Umbilical cord (tissue), 2 donors: Measurements from ENCODE around the gene INSR. TPM values are rescaled to one million over a fixed set of nuclear protein-coding genes. Genes with fewer than 3 reads are reported as not detected.
"Not testable (repeated sequence)": the region's sequence is repeated elsewhere in the genome, so short reads cannot be mapped to it uniquely, and the experiment has no call there.

Source experiments
- DNase-seq: peaks from one replicate; pipeline ENCODE4 v3.0.0-alpha.2; 2015; ENCODE audit warnings: low spot score
- total RNA-seq: library from RNA; depleted of rRNA; stranded (reverse); fragments of >200 nt; gene quantifications from one replicate; pipeline ENCODE4 v1.2.3, GENCODE V29; 2014; ENCODE audit warnings: low replicate concordance; ENCODE audit not compliant: insufficient read depth

Gene INSR
- total RNA-seq, 1 donor from 2014 or later: 36.8 TPM

DNA sequence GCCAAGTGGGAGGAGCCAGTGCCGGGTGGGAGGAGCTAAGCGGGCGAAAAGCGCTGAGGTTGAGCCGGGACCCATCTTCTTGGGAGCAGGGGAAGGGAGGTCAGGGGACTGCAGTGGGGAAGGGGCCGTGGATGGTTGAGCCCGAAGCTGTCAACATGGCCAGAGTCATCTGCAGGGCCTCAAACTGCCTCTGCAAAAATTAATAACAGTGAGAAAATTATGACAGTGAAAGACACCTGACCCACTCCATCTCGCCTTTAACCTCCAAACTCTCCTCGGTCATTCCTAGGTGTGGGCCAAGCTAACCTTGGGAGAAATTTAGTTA is 194.7 kb downstream of the INSR start:
- DNase-seq: no peak

DNA sequence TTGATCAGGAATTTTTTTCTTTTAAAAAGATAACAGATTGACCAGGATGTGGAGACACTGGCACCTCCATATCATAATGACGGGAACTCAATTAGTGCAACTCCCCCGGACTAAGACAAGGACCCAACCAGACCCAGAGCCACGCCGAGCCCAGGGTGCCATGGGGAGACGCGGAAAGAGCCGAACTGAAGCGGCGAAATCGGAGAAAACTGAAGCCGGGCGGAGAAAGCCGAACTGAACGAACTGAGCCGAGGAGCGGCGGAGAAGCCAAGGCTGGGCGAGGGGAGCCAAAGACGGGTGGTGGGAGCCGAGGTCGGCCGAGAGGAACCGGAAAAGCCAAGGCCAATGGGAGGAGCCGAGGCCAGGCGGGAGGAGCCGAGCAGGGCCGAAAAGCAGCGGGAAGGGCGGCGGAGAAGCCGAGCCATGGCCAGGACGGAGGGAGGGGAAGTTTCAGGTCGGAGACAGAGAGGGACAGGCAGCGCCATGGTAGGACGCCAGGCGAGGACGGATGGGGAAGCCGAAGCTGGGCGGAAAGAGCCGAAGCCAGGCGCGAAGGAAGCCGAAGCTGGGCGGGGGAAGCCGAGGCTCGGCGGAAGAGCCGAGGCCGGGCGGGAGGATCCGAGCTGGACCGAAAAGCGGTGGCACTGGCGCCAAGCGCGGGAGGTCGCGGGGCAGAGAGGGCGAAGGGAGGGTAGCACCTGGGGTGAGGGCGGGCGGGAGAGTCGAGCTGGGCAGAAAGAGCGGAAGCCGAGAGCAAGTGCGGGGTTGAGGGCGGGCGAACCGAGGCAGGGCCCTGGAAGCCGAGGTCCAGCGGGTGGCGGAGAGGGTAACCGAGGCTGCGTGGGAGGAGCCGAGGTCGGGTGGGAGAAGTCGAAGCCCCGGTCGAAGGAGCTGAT is 195.3 kb downstream of the INSR start:
- peak; percentile 97 for DNase-seq

DNA sequence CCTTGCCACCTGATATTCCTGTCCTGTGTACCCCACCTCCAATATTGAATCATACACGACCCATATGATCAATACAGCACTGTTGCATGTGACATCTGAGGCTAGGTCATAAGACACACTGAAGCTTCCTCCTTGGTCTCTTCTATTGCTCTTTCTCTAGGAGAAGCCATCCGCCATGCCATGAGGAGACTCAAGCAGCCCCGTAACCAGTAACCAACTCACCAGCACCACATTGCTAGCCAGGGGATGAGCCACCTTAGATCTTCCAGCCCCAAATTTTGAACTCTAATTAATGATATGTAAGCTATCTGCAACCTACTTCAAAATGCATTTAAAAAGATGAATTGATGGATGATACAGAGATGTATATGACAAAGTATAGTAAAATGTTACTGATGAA is 196.1 kb downstream of the INSR start:
- no peak for DNase-seq

DNA sequence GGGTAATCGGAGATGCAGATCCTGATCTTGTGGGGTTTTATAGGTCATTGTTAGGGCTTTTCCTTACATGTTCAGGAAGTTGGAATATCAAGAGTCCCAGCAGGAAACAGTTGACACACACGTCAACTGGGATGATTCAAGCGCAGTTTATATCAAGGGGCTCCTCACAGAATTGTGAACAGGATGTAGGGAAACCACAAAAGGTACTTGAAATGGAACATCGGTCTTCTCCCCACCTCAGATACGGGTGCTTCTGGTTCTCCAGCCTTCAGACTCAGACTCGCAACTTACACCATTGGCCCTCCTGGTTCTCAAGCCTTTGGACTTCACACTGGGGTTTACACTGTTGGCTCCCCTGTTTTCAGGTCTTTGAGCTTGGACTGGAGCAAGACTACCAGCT is 205.2 kb downstream of the INSR start:
- DNase-seq: no peak

DNA sequence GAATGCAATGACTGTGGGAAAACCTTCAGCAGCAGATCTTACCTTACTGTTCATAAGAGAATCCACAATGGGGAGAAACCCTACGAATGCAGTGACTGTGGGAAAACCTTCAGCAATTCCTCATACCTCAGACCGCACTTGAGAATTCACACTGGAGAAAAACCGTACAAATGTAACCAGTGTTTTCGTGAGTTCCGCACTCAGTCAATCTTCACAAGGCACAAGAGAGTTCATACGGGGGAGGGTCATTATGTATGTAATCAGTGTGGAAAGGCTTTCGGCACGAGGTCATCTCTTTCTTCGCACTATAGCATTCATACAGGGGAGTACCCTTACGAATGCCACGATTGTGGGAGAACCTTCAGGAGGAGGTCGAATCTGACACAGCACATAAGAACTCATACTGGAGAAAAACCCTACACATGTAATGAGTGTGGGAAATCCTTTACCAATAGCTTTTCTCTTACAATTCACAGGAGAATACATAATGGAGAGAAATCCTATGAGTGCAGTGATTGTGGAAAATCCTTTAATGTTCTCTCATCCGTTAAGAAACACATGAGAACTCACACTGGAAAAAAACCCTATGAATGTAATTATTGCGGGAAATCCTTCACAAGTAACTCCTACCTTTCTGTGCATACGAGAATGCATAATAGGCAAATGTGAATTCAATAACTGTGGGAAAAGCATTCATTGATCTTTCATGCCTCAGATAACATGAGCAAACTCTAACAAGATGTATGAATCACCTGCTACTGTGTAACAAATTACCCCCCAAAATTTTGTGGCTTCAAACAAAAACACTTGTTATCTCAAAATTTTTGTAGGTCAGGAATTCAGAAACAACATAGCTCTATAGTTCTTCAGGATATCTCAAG is 210.9 kb downstream of the INSR start:
- DNase-seq: no peak

DNA sequence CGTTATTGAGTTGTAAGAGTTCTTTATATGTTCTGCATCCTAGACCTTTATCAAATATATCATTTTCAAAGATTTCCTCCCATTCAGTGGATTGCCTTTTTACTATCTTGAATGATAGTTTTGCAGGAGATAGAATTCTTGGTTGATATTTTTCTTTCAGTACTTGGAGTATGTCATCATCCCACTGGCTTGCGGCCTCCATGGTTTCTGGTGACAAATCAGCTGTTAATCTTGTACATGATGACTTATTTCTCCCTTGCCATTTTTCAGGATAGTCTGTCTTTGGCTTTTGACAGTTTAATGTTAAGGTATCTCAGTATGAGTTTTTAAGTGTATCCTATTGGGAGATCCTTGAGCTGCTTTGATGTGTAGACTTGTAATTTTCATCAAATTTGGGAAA is 216.2 kb downstream of the INSR start:
- DNase-seq: no peak

DNA sequence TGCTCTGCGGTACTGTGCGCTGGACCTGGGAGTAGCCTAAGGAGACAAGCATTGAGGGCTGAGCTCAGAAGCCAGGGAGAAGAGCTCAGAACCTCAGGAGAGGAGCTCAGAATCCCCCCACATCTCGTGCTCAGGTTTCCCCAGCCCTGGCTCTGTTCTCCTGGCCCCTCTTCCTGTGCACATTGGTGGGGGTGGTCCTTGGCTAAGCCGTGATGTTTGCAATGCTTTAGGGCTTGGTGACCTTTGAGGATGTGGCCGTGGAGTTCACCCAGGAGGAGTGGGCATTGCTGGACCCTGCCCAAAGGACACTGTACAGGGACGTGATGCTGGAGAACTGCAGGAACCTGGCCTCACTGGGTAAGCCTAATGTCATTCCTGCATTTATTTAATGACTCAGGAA is 218.1 kb downstream of the INSR start:
- DNase-seq: no peak

DNA sequence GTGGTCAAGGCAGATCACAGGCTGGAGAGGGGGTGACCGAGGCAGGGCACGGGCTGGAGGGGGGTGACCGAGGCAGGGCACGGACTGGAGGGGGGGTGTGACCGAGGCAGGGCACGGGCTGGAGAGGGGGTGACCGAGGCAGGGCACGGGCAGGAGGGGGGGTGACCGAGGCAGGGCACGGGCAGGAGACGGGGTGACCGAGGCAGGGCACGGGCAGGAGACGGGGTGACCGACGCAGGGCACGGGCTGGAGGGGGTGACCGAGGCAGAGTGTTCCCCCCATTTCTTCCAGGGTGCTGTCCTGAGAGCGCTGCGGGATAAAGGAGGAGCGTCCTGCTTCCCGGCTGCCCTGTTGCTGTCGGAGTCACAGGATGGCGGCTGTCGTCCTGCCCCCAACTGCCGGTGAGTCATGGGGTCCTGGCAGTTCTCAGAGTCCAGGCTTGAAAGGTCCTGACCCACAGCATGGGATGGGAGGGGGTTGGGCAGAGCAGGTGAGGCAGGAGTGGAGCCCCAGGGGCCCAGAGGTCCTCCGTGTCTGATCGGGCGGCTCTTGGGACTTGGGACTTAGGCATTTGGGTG is 219.4 kb downstream of the INSR start:
- DNase-seq: no peak

DNA sequence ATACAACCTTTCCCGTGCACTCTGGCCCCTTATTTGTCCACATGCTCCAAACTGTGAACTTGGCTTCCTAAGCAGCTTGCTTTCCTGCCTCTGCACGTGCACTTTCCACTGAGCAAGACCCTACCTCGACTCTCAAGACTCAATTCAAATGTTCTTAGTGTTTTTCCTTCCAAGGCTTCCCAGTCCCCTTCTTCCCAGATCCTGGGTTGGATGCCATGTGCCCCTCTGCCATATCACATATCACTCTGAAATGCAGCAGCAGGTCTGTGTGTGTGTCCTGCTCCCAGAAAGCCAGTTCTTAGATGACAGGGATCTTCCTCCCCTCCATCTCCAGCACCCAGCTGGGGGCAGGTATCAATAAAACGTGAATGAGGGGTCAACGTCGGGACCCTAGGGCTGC is 221.7 kb downstream of the INSR start:
- DNase-seq: no peak

DNA sequence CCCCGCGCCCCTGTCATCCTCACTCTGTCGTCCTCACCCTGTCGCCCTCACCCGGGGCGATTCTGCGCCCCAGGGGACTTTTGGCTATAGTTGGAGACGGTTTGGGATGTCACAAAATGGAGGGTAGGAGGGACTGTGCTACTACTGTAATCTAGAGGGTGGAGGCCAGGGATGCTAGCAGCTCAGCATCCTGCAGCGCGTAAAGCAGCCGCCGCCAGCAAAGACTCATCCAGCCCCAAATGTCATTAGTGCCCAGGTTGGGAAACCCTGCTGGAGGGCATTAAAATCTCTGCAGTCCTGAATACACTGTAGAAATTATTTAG is 224.3 kb downstream of the INSR start:
- DNase-seq: no peak

DNA sequence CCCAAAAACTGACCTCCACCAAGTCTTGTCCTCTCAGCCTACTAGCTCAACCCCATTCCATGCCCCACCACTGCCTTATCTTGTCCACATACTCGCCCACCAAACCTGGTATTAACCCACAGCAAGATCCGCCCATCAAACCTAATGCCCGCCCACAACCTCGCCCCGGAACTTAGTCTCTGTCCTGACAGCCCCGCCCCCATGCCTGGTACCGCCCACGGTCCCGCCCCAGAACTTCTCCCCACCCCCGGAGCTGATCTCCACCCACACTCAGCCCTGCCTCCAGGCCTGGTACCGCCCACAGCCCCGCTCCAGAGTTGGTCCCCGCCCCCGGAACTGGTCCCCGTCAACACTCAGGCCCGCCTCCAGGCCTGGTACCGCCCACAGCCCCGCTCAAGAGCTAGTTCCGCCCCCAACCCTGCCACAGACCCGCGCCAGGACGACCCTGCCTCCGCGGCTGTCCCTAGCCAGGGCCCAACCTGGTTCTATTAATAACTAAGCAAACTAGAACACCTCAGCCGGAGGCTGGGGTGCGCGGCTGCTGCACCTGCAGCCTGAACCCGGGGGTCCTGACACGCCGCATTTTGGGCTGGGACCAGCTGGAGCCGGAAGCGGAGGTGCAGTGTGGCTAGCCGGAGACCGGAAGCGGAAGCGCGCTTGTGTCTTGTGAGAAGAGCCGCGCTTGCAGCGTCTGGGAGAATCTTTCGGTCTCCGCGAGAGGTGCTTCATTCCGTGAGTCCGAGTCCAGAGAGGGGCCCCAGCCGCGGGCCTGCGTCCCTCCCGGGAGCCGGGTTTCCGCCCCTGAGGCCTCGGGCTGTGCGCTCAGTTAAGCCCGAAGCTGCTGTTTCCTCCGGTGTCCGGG is 224.9 kb downstream of the INSR start, which contains the start of gene ZNF557:
TSS of gene ZNF557 (plus strand) at position 662 of the 862 bp plus-strand sequence. CDS start 5,372 bp downstream, outside the sequence.
- peak; percentile 98 for DNase-seq

DNA sequence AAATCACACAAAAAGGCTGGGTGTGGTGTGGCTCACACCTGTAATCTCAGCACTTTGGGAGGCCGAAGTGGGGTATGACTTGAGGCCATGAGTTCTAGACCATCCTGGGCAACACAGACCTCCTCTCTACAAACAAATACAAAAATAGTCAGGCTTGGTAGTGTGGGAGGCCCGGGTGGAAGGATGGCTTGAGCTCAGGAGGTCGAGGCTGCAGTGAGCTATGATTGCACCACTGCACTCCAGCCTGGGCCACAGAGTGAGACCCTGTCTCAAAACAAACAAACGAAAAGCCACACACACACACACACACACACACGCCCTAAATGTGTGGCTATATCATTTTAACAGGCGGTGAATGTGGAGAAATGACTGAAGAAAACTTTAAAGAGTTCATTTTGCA is 225.6 kb downstream of the INSR start:
- no peak for DNase-seq

DNA sequence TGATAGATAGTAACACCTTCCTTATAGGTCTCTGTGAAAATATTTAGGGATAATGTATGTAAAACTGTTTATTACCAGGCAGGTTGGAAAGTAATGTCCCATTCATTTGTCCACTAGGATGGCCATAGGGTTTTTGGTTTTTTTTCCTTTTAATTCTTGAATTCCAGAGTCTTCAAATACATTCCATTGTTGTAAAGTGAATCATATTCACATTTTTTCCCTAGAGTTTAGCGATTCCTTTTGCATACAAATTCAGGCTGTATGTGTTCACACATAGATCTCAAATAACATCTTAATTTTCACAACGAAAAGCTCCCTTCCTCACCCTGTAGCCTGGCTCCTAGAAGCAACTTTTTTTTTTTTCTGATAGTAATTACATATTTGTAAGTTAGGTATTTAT is 226.5 kb downstream of the INSR start:
- no peak for DNase-seq

DNA sequence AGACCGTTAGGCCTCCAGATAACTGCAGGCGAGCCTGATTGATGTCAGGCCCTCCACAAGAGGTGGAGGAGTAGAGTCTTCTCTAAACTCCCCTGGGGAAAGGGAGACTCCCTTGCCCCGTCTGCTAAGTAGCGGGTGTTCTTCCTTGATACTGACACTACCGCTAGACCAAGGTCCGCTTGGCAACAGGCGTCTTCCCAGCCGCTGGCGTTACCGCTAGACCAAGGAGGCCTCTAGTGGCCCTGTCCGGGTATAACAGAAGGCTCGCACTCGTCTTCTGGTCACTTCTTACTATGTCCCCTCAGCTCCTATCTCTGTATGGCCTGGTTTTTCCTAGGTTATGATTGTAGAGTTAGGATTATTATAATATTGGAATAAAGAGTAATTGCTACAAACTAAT is 227.1 kb downstream of the INSR start:
- not testable (repeated sequence) for DNase-seq

DNA sequence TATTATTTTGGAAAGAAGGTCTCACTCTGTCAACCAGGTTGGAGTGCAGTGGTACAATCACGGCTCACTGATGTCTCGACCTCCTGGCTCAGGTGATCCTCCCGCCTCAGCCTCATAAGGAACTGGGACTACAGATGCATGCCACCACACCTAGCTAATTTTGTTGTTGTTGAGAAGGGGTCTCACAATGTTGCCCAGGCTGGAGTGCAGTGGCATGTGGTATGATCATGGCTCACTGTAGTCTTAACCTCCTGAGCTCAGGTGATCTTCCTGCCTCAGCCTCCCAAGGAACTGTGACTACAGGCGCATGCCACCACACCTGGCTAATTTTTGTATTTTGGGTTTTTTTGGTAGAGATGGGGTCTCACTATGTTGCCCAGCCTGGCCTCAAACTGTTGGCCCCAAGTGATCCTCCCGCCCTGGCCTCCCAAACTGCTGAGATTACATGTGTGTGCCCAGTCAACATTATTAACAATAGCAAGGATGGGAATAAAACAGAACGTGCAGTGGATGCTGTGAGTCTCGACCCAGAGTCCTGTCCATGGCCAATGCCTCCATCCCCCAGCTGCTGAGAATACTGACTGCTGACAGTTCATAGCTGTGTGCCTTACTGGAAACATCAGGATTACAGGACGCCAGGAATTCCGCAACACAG is 230.3 kb downstream of the INSR start:
- DNase-seq: no peak

DNA sequence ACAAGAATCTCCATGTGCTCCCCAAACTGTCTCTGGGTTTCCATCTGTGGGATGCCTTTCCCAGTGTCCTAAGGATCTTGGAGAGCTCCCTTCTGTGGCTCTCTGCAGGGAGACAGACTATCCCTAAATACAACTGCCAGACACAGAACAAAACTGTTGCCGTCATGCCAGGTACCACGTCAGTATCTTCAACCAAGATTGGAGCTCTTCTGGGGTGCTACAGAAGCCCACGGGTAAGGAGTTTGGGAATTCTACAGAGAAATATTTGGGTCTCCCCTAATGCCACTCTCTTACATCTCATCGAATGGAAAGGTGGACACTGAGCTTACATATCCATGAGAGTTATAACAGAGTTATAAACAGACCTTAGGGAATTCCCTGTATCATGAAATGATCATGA is 230.9 kb downstream of the INSR start:
- no peak for DNase-seq

Other genes starting within 250 kb of the INSR start
- not detected for gene MBD3L2, start 245.1 kb downstream of the INSR start, total RNA-seq
- 1.9 TPM for gene MBD3L3, start 235.7 kb downstream of the INSR start, total RNA-seq
- 14.7 TPM for gene ZNF557, start 224.7 kb downstream of the INSR start, total RNA-seq
- 53.0 TPM for gene ARHGEF18, start 54.5 kb upstream of the INSR start, total RNA-seq
- not detected for gene PEX11G, start 194.6 kb upstream of the INSR start, total RNA-seq
- 29.9 TPM for gene ZNF358, start 221.7 kb upstream of the INSR start, total RNA-seq
- 5.8 TPM for gene MCOLN1, start 228.2 kb upstream of the INSR start, total RNA-seq
- gene PNPLA6, start 241.3 kb upstream of the INSR start, total RNA-seq: 35.6 TPM